ENCODE data around the gene MYO1B. TPM values are rescaled to one million over a fixed set of nuclear protein-coding genes. Genes with fewer than 3 reads are reported as not detected.

Gene MYO1B
- total and polyA plus RNA-seq, 2 experiments from 2014 or later, result 26.4 to 70.6 TPM

- H2AFZ ChIP-seq, result no peak overlapping the region
- H3K36me3 ChIP-seq (ENCODE audit: insufficient read depth), result no peaks in the 10 kb centered on the region
- no peaks in the 10 kb centered on the region for H3F3A ChIP-seq (replicated peaks; ENCODE audit: low read depth)
- H3K4me1 Mint-ChIP-seq, result peaks cover 7% of the 10 kb centered on the region; the same call in 1 of the 3 replicates
- H3K79me2 ChIP-seq (replicated peaks; ENCODE audit: insufficient read depth), result peaks cover 67% of the 10 kb centered on the region
- no peak overlapping the region for H3K27ac ChIP-seq (ENCODE audit: low read depth)
- H3K9me3 Mint-ChIP-seq, result no peaks in the 10 kb centered on the region
- ATAC-seq, result no peak
- no peaks in the 10 kb centered on the region for H3K27me3 Mint-ChIP-seq (ENCODE audit: insufficient read depth, low read depth, poor library complexity)
- H3K4me3 ChIP-seq, result no peak overlapping the region
- no peak for DNase-seq (ENCODE audit: low spot score)
- no peak overlapping the region for H3K4me3 Mint-ChIP-seq
- no peak overlapping the region for H3K4me2 ChIP-seq
- H3K4me1 ChIP-seq (ENCODE audit: insufficient read depth), result no peaks in the 10 kb centered on the region
- TF ChIP-seq ETS1 (IDR thresholded peaks at IDR 0.05) (no peak), POLR2AphosphoS5 (IDR thresholded peaks at IDR 0.05; ENCODE audit: low read depth) (no peak), EZH2 (IDR thresholded peaks at IDR 0.05; ENCODE audit: low read depth, unreplicated experiment) (no peak), JUNB (IDR thresholded peaks at IDR 0.05; ENCODE audit: unreplicated experiment) (no peak), NANOG (IDR thresholded peaks at IDR 0.05; ENCODE audit: borderline replicate concordance) (no peak), REST (IDR thresholded peaks at IDR 0.05; ENCODE audit: unreplicated experiment) (no peak), ZNF114 (CRISPR knock-in tag; IDR thresholded peaks at IDR 0.05) (no peak), CTCF (conservative IDR thresholded peaks at IDR 0.05; ENCODE audit: low read depth in 2 of 2) (no peak)
- no peaks in the 10 kb centered on the region for H3K27me3 ChIP-seq (ENCODE audit: insufficient read depth)
- H3K27ac Mint-ChIP-seq, result no peak overlapping the region
- H3K36me3 Mint-ChIP-seq (ENCODE audit: low read depth), result peaks cover 11% of the 10 kb centered on the region; the same call in 2 of the 3 replicates
- H3K9me2 ChIP-seq (ENCODE audit: insufficient read depth), result 0 out of 2 replicates have a peak, but pooled peaks cover 5% of the 10 kb centered on the region
- H4K20me1 ChIP-seq (replicated peaks; ENCODE audit: insufficient read depth), result peaks cover 15% of the 10 kb centered on the region
Measured at GRCh38 chr2:191299866-191300265, 54.7 kb downstream of the MYO1B start.

- Mint-ChIP-seq H3K4me1 (peaks cover 7% of the 10 kb centered on the region; the same call in 1 of the 3 replicates), H3K27ac (no peak overlapping the region), H3K9me3 (no peaks in the 10 kb centered on the region), H3K36me3 (ENCODE audit: low read depth) (peaks cover 9% of the 10 kb centered on the region; the same call in 2 of the 3 replicates), H3K4me3 (no peak overlapping the region), H3K27me3 (ENCODE audit: insufficient read depth, low read depth, poor library complexity) (peaks cover 2% of the 10 kb centered on the region)
- Histone ChIP-seq H3K9me2 (ENCODE audit: insufficient read depth) (peaks cover 5% of the 10 kb centered on the region; the same call in 1 of the 2 replicates), H3K4me2 (no peak overlapping the region), H3F3A (replicated peaks; ENCODE audit: low read depth) (no peaks in the 10 kb centered on the region), H3K4me1 (ENCODE audit: insufficient read depth) (no peaks in the 10 kb centered on the region), H3K79me2 (replicated peaks; ENCODE audit: insufficient read depth) (peaks cover 69% of the 10 kb centered on the region), H3K27ac (ENCODE audit: low read depth) (no peak overlapping the region), H3K27me3 (ENCODE audit: insufficient read depth) (no peaks in the 10 kb centered on the region), H4K20me1 (replicated peaks; ENCODE audit: insufficient read depth) (peaks cover 15% of the 10 kb centered on the region), H3K4me3 (no peak overlapping the region), H3K36me3 (ENCODE audit: insufficient read depth) (no peaks in the 10 kb centered on the region), H2AFZ (no peak overlapping the region)
- no peak for ATAC-seq
- no peak for DNase-seq (ENCODE audit: low spot score)
- TF ChIP-seq REST (IDR thresholded peaks at IDR 0.05; ENCODE audit: unreplicated experiment) (no peak), POLR2AphosphoS5 (IDR thresholded peaks at IDR 0.05; ENCODE audit: low read depth) (no peak), ZNF114 (CRISPR knock-in tag; IDR thresholded peaks at IDR 0.05) (no peak), EZH2 (IDR thresholded peaks at IDR 0.05; ENCODE audit: low read depth, unreplicated experiment) (no peak), EZH2phosphoT487 (IDR thresholded peaks at IDR 0.05; ENCODE audit: unreplicated experiment) (no peak)
Measured at GRCh38 chr2:191301971-191302370, 56.8 kb downstream of the MYO1B start.
